Activated T-cell treated with anti-CD3 and anti-CD28 coated beads for 1 hour (primary cell): ENCODE measurements around the gene TRAPPC5.
A peak's percentile ranks its signal among the peaks of the same experiment; 100 is the strongest.

ENCODE experiments used
- DNase-seq: peaks from one replicate; pipeline ENCODE4 v3.0.0-alpha.2; 2020; ENCODE audit warnings: low read depth

The TRAPPC5 gene

DNA sequence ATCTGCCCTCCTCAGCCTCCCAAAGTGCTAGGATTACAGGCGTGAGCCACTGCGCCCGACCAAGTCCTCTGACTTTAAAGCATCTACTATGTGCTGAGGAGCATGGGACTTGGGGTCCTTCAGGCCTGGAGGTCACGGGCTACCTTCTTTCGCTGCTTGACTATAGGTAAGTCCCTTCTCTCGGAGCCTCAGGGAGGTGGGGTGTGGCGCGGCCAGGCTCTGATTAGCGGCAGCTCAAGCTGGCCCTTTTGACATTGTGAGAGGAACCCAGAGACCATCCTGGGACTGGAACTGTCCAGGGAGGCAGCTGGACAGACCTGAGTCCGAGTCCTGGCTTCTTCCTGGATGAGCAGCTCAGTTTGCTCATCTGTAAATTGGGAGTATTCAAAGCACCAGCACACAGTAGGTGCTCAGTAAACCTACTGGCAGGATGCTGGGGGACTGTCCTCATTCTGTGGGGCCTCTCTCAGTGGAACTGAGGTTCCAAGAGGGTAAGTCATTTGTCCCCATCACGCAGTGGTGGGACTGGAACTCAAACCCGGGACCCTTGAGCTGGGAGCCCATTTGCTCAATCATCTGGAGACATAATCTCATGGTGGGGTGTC, 20.5 kb downstream of the TRAPPC5 start:
- no peak for DNase-seq

DNA sequence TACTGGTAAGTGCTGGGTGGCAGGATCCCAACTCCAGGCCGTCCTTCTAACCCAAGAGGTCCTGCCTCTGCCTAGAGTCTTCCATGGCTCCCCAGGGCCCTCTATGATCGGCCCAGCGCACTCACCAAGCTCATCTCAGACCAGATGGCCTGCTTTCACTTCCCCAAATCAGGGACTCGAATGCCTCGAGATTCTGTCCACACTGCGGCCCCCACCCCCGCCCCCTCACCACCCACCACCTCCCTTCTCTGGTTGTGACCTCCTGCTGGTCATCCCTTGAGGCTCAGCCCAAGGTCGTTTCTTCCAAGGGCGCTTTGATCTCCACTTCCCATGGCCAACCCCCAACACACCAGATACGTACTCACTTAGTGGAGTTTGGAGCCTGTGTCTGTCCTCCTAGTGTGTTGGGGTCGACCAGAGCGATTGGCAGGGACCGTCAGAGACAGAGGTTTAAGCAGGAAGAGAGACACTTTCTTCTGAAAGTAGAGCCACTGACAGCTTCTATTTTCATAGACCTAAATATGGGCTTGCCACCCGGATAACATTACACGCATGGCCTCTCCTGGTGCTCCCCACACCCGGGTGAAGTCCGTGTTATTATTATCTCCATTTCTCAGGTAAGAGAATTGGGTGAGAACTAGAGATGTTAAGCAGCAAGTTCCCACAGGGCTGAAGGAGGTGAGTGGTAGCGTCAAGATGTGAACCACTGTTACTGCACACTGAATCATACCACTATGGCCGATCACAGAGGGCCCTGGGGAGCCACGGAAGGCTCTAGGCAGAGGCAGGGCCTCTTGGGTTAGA, 21.2 kb downstream of the TRAPPC5 start, which contains the start of gene FCER2:
TSS of gene FCER2 (minus strand) at position 478 of the 804 bp plus-strand sequence. CDS start 2,371 bp downstream, outside the sequence.
- DNase-seq: no peak

DNA sequence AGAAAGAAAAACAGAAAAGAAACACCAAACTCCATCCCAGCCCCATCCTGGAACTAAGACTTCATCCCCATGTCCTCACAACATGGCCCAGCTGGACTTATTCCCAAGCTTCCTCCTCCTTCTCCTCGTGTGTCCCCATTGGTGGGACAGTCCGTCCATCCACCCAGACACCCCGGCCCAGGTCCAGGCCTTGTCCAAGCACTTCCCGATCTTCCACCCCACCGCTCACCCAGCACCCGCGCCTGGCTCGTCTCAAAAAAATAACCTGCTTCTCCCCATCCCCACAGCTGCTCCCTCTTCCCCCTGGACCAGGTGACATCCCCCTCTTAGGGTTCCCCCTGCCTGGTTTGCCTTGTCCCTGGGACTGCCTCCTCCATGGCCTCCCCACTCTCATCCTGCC, 22.7 kb downstream of the TRAPPC5 start:
- DNase-seq: no peak

DNA sequence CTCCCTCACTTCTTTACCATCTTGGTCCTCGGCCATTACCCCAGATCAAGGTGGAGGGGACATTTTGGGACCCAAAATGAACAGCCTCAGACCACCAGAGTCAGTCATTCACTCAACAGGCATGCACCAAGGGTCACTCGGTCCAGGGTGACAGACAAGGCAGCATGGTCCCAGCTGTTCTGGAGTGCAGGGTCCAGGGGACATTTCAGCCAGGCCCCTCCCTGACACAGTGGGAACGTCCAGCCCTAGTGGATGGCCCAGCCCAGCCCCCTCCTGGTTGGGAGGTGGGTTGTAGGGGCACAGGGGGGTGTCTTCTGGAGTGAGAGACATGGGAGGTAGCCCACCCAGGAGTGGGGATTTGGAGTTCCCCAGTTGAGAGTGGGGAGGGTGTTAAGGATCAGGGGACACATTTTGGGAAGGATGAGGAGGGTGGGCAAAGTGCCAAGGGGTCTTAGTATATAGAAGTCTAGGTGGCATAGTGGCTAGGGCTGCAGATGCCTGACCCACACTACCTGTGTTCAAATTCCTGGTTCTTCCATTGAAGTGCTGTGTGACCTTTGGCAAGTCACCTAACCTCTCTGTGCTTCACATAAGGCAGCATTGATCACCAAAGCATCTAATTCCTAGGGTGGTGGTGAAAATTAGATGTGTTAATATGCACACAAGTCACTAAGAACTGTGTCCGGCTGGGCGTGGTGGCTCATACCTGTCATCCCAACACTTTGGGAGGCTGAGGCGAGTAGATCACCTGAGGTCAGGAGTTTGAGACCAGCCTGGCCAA, 23.8 kb downstream of the TRAPPC5 start:
- DNase-seq: no peak

DNA sequence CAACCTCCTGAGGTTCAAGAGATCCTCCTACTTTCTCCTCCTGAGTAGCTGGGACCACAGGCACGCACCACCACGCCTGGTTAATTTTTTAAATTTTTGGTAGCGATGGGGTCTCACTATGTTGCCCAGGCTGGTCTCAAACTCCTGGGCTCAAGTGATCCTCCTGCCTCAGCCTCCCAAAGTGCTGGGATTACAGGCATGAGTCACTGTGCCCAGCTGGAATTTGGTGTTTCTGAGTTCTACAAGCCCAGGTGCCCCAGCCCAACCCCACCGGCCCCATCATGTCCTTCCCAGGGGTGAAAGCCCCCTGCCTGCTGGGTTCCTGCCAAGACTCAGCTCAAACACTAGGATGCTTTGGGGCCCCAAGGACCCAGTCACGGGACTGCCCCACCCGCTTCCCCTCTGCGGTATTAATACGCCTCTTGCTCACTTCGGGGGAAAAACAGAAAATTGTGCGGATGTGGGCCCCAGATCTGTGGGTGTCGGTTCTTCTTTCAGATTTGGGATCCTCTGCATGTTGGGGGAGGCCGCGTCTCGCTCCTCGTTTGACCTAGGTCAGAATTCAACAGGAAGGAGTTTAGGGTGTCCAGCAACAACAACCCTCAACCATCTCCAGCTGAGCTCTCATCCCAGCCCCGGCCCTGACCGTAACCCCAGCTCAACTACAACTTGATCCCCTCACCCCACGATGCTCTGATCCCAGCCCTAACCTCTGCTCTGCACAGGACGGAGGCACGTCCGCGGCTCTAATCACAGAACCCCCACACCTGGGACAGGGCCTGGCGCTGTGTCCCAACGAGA, 25.0 kb downstream of the TRAPPC5 start:
- peak; percentile 55 for DNase-seq

DNA sequence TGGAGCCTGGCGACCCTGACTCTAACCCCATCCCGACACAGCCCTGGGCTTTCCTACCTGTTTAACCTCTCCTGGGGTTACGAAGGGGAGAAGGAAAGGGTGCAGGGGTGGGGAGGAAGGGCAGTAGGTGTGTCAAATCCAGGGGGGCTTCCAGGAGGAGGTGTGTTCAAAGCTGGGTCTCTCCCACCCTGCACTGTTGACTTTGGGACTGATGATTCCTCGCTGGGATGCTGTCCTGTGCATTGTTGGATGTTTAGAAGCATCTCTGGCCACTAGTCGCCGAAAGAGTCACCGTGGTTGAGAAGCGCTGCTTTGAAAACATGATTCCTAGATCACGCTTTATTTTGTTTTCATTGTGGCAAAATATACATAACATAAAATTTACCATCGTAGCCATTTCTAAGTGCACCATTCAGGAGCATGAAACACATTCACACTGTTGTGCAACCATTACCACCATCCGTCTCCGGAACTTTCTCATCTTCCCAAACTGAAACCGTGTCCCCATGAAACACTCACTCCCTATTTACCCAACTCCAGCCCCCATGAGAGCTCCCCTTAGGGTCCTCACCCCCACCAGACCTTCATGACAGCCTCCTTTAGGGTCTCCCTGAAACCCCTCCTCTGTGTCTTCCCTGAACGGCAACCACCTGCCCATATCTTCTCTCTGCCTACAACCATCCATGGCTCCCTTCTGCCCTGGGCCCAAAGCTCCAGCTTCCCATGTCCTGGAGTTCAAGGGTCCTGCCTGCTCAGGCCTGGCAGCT, 25.7 kb downstream of the TRAPPC5 start:
- DNase-seq: no peak

DNA sequence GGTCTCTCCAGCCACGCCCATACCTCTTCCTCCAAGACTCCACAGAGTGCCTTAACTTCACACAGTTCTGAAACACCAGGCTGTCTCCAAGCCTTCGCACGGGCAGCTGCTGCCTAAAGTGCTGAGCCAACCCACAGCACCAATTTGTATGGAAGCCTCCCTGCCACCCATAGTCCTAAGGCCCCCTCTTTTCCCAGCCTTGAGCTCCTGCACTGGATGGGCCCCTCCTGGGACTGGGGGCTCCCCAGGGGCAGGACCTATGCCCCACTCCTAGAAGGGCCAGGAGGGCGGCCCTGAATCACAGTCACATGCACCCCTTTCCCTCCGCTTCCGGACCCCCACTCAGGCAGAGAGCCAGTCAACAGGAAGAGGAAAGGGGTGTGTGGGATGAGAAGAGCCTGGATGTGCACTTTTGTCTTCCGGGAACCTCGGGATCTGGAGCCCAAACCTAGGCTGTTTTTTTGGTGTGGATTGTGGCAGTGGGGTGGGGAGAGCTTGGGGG, 26.4 kb downstream of the TRAPPC5 start:
- DNase-seq: no peak

DNA sequence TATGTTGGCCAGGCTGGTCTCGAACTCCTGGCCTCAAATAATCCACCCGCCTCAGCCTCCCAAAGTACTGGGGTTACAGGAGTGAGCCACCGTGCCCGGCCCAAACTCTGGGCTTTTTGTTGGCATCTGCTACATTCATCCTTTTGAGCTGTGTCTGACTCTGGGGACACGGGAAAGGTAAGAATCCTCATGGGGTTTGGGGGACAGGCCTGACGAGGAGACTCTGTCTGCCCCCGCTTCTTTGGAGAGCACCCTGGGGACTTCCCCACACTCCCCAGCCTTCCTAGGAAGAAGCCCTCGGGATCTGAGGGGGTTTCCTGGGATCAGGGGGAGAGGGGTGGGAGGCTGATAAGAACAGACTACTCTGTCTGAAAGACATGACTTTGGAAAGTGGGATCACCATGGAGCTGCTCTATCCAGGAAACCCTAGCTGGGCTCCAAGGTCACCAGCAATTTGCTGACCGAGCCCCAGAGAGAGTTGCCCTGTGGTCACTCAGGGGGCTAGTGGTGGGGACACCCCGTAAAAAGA, 29.4 kb downstream of the TRAPPC5 start:
- no peak for DNase-seq

DNA sequence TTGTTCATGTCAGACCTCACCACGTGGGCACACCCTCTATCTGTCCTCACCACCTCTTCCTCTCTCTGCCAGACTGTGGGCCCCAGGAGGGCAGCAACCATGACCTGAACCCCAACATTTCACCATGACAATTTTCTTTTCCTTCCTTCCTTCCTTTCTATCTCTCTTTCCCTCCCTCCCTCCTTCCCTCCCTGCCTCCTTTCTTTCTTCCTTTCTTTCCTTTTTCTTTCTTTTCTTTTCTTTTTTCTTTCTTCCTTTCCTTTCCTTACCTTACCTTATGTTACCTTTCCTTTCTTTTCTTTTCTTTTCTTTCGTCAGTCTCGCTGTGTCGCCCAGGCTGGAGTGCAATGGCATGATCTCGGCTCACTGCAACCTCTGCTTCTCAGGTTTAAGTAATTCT, 30.0 kb downstream of the TRAPPC5 start:
- no peak for DNase-seq

DNA sequence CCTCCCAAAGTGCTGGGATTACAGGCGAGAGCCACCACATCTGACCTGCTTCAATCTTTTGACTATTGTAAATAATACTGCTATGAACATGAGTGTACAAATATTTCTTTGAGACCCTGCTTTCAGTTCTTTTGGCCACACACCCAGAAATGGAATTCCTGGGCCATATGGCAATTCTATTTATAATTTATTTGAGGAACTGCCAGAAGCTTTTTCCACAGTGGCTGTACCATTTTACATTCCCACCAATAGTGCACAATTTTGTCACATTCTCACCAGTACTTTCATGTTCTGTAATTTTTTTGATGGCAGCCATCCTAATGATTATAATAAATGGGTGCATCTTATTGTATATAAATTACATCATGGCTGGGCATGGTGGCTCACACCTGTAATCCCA, 35.0 kb downstream of the TRAPPC5 start:
- no peak for DNase-seq

DNA sequence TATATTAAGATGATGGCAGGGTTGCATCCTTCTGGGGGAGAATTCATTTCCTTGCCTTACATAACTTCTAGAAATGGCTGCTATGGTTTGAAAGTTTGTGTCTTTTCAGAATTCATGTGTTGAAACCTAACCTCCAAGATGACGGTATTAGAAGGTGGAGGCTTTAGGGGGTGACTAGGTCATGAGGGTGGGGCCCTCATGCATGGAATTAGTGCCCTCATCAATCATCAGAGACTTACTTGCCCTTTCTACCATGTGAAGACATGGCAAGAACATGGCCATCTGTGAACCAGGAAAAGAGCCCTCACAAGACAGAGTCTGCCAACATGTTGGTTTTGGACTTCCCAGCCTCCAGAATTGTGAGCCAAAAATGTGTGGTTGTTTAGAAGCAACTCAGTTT, 36.1 kb downstream of the TRAPPC5 start:
- no peak for DNase-seq

DNA sequence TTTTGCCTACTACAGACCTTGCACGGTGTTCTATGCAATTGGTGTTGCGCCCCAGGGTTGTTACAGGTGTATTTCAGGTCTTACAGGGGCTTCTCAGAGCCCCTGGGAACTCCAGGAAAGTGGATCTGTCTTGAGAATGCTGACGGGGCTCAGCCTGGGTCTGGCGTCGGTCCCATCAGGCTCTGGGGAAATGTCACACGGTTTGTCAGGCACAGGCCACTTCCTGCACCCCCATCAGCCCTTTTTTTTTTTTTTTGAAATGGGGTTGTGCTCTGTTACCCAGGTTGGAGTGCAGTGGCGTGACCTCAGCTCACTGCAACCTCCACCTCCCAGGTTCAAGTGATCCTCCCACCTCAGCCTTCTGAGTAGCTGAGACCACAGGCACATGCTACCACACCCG, 38.0 kb downstream of the TRAPPC5 start:
- no peak for DNase-seq

DNA sequence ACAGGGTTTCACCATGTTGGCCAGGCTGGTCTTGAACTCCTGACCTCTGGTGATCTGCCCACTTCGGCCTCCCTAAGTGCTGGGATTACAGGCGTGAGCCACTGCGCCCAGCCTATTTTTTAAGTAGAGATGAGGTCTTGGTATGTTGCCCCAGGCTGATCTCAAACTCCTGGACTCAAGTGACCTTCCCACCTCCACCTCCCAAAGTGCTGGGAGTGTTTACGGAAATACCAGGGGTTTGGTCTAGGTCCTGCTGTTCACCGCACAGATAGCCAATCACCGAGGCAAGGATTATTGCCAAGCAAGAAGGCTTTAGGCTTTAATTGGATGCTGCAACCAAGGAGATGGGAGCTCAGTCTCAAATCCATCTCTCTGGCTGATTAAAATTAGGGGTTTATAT, 39.7 kb downstream of the TRAPPC5 start:
- DNase-seq: no peak

DNA sequence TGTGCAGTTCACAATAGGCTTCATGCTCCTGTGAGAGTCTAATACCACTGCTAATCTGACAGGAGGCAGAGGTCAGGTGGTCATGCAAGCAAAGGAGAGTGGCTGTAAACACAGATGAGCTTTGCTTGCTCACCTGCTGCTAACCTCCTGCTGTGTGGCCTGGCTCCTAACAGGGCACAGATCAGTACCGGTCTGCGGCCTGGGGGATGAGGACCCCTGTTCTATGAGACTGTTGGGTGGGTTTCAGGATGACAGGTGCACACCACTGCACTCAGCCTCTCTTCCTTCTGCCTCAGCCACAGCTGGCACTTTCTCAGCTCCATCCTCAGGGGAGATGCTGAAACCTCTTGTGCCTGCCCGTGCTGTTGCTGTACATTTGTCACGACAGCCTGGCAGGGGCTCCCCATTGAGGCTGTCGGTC, 41.6 kb downstream of the TRAPPC5 start:
- DNase-seq: no peak

DNA sequence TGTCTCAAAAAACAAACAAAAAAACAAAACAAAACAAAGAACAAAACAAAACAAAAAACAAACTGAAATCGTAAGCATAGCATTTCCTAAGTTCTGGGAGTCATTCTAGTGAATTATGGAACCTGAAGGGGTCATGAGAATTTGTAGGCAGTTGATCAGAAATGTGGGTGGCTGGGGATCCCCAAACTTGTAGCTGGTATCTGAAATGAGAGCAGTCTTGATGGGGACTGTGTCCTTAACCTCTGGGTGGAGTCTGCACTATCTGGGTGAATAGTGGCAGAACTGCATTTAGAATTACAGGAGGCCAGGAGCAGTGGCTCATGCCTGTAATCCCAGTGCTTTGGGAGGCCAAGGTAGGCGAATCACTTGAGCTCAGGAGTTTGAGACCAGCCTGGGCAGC, 45.2 kb downstream of the TRAPPC5 start:
- no peak for DNase-seq

DNA sequence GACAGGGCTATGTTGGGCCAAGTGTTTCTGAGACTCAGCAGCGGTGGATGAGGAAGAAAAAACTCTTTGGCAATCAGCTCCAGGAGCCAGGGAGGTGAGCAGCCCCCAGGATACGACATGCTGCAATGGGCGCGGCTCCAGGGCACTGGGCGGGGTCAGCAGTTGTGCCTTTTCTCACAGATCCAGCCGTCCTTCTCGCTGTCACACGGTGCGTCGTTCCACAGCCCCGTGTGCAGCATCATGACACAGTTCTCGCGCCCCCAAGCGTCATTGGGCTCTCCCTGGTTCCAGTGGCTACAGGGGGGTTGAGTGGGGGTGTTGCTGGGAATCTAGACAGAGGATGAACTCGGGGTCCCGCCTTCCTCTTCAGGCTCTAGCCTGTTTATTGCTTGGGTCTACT, 48.6 kb downstream of the TRAPPC5 start:
- DNase-seq: no peak

DNA sequence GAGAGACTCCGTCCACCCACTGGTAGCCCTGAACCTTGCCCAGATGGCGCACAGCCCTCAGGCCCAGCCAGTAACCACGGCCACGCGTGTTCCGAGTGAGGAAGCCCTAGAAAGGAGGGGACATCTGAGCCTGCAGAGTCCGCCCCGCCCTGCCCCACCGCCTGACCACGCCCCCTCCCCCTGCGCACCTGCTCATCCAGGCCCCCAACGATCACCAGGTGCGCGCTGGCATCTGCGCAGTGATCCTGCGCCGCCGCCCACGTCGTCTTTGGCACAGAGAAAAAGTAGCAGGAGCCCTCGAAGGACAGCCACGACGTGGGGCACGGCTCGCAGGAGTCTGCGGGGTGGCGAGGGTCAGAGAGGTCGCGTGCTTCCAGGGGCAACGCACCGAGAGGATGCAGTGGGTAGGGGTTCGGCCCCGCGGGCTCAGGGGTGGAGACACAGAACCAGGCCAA, 49.2 kb downstream of the TRAPPC5 start:
- no peak for DNase-seq

DNA sequence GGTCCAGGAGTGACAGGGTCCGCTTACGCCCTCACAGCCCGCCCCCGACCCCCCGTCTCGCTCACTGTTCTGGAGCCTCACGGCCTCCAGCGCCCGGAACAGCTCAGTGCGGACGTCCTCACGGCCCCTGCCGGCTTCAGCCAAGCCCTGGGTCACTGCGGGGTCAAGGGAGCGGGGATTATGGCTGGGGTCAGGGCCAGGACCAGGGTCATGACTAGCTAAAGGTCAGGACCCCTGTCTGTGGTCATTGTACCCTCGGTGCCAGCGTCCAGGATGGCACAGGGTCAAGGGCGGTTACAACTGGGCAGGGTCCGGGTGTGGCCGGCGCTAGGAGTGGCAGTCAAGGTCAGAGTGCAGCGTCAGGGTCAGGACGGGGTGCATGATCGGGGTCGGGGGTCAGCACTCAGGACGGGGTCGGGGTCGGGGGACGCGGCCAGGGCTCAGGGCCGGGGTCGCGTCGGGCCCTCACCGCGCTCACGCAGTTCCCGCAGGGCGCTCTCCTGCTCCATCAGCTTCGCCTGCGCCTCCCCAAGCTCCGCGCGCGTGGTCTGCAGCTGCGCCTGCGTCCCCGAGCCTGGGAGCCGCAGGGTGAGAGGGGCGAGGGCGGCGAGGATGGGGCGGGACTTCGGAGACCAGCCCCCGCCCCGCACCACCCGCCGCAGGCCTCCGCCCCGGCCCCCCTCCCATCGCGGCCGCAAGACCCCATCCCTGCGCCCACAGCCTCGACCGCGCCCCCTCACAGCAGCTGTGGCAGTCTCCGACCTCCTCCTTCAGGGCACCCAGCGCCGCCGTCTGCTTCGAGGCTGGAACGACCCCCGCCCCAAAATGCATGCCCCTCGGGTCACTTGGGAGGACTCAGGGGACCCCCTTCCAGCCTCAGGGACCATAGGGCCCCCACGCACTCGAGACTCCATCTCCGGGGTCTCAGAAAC, 49.9 kb downstream of the TRAPPC5 start:
- DNase-seq: no peak

DNA sequence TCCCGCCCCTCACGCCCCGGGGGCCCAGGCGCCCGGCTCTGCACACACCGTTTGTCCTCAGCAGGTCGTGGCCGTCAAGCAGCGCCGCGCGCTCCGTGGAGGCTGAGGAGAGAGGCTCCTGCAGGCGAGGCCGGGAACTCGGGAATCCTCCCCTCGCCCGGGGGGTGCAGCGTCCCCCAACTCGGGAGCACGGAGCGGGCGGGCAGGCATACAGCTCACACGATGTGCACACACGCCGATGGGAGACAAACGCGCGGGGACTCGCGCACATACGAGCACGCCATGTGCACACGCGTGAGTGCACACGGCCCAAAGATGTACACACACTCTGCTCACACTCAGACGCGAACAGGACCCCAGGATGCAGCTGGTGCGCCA, 50.6 kb downstream of the TRAPPC5 start:
- no peak for DNase-seq

DNA sequence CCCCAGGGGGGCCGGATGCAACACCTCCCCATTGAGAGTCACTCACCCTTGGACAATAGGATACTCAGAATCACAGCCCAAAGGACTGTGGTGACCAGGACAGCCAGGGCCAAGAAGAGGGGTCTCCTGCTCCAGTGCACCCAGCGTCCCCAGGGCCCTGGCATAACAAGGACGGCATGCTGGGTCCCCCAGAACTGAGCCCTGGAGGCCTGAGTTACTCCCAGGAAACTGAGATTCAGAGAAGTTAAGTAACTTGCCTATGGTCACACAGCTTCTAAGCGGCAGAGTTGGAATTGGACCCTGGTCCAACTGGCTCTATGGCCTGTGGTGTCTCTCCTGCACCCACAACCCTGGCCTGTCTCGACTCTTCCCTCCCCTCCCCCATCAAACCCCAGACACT, 51.0 kb downstream of the TRAPPC5 start:
- no peak for DNase-seq
